Heart right ventricle (tissue), 16 donors: Measurements from ENCODE around the gene MAPRE3. TPM values are rescaled to one million over a fixed set of nuclear protein-coding genes. Genes with fewer than 3 reads are reported as not detected.

Source experiments
- ATAC-seq, 8 donors: fragments of 200-7000 bp; cut with Tn5 transposase; one replicate each; pipeline ENCODE4 v1.9.1; 2020; ENCODE audit warnings: mild to moderate bottlenecking in 8 of 8, moderate library complexity in 8 of 8, moderate number of reproducible peaks in 1 of 8
- DNase-seq, 2 donors: peaks; one replicate each; pipeline ENCODE4 v3.0.0-alpha.2; 2020
- H3K27ac ChIP-seq, 10 donors: fragments of 200-600 bp; sonication (generic) in 2 of 10; one replicate each; pipeline versions ENCODE4 v1.5.0 to v1.8.0; 2020 to 2022; ENCODE audit warnings: mild to moderate bottlenecking in 3 of 10
- H3K27me3 ChIP-seq, 7 donors: fragments of 200-600 bp; one replicate each; pipeline ENCODE4 v1.8.0; 2021 to 2022; ENCODE audit warnings: mild to moderate bottlenecking in 2 of 7
- H3K36me3 ChIP-seq, 9 donors: fragments of 200-600 bp; sonication (generic) in 1 of 9; one replicate each; pipeline versions ENCODE4 v1.5.0 to v1.8.0; 2020 to 2022; ENCODE audit warnings: mild to moderate bottlenecking in 2 of 9
- H3K4me1 ChIP-seq, 9 donors: fragments of 200-600 bp; sonication (generic) in 1 of 9; one replicate each; pipeline versions ENCODE4 v1.5.0 to v1.8.0; 2020 to 2022; ENCODE audit warnings: mild to moderate bottlenecking in 4 of 9
- H3K4me3 ChIP-seq, 10 donors: fragments of 200-600 bp; sonication (generic) in 2 of 10; one replicate each; pipeline versions ENCODE4 v1.5.0 to v1.8.0; 2020 to 2022; ENCODE audit warnings: mild to moderate bottlenecking in 7 of 10, moderate library complexity in 2 of 10
- H3K9me3 ChIP-seq, 11 donors: fragments of 200-600 bp in 10 of 11; sonication (generic) in 2 of 11; one replicate each; pipeline versions ENCODE4 v1.5.0 to v1.8.0; 2013 to 2022; ENCODE audit warnings: mild to moderate bottlenecking in 2 of 11, control low read depth in 1 of 11, moderate library complexity in 1 of 11
- CTCF ChIP-seq, 9 donors: fragments of 200-600 bp; sonication (generic) in 2 of 9; IDR thresholded peaks; one replicate each; pipeline versions ENCODE4 v1.5.0 to v1.8.0; 2021 to 2022; ENCODE audit warnings: antibody characterized with exemption in 9 of 9, mild to moderate bottlenecking in 5 of 9, moderate library complexity in 1 of 9
- WGBS, 2 donors: extraction: QIAGEN DNeasy Blood & Tissue Kit; methylation state at CpG; one replicate each; pipeline ENCODE4 v1.1.7; 2013; ENCODE audit warnings: inconsistent platforms in 1 of 2; 5-methylcytosine and 5-hydroxymethylcytosine counted together
- intact Hi-C, 10 donors: fragments of 100-400 bp; cut with DNase I; formaldehyde crosslinking; loops; one replicate each; pipeline versions ENCODE4 v1.11.1 to v1.14.2; 2022
- polyA plus RNA-seq, 2 donors: library from polyadenylated mRNA; stranded (reverse); fragments of 200-250 nt; gene quantifications; one replicate each; pipeline ENCODE4 v1.2.3, GENCODE V29; 2013
- total RNA-seq, 10 donors: library from RNA; stranded (reverse); fragmentation: NEBNext Ultra II Directional in 3 of 10; extraction: Animal tissue kit (Norgen Biotek cat#: 25700) in 3 of 10; gene quantifications; one replicate each; pipeline versions ENCODE4 v1.2.1 to v1.2.4, GENCODE V29; 2021 to 2023
- donor health status: Arrhythmogenic right ventricular cardiomyopathy.
- donor health status: ischemic (EF 13 %, LVEDD 7.1; RV severe dilation, severe dysfunction).
- donor health status: healthy with polysubstance abuse.
- donor health status: DM: no; HTN: yes; CAD: no.
- donor health status: DM: no; HTN: no; CAD: no.
- donor health status: ischemic (EF 25% LVEDD 6.9; RV normal size, moderate dysfunction).
- donor health status: ischemic (EF 25% LVEDD 5.7; RV mildly dilated, moderate dysfunction).
- donor health status: healthy.
- donor health status: DM: yes; HTN: yes; CAD: no.
- donor health status: Ischemic cardiomyopathy.
- donor health status: ischemic (EF 35%, LVEDD 5.7; RV mildly dilated, moderate dysfunction).
- donor health status: nonischemic (EF 11% LVEDD 7.7; RV severe dilation, severe dysfunction).
- donor health status: DM: yes; HTN: yes; CAD: no.
- donor health status: PGD.
- donor health status: ischemic (EF 29% LVEDD 5.4; RV normal size, mild dysfunction).
- donor health status: nonischemic (EF 23%, LVEDD 6.1; RV moderate dilation, normal function).

MAPRE3 gene
- total and polyA plus RNA-seq, 12 donors, result 23.0 to 68.8 (median 47.2) TPM

GRCh38 chr2:26994983-26995382, 24.5 kb downstream of the MAPRE3 start:
- WGBS, 2 donors, result 93 to 100% methylated on average over 1 of the region's 1 CpG
- intact Hi-C loops, result no loop called here

GRCh38 chr2:26997394-26997793, 27.0 kb downstream of the MAPRE3 start:
- 66 to 72% methylated on average over 10 of the region's 10 CpGs for WGBS, 2 donors
- H3K27ac ChIP-seq, result no peak overlapping the region
- no peak overlapping the region for H3K4me3 ChIP-seq
- ATAC-seq (no peak), DNase-seq (no peak)
- TF ChIP-seq CTCF (IDR thresholded peaks at IDR 0.05), result no peak
- no peaks in the 10 kb centered on the region for H3K9me3 ChIP-seq
- peaks cover 0 to 5% (median 0%) of the 10 kb centered on the region in 9 donors for H3K4me1 ChIP-seq
- no peaks in the 10 kb centered on the region for H3K27me3 ChIP-seq
- intact Hi-C loops, result no loop called here
- H3K36me3 ChIP-seq, result peaks cover 0 to 3% (median 0%) of the 10 kb centered on the region in 9 donors

More at GRCh38 chr2:26994983-26995382, 24.5 kb downstream of the MAPRE3 start:
- no peak for DNase-seq
- Histone ChIP-seq H3K4me1 (peaks cover 0 to 4% (median 0%) of the 10 kb centered on the region in 9 donors), H3K27me3 (no peaks in the 10 kb centered on the region), H3K27ac (no peak overlapping the region), H3K4me3 (no peak overlapping the region), H3K9me3 (no peaks in the 10 kb centered on the region), H3K36me3 (peaks cover 0 to 3% (median 0%) of the 10 kb centered on the region in 9 donors)
- no peak for ATAC-seq
- no peak for TF ChIP-seq CTCF (IDR thresholded peaks at IDR 0.05)

GRCh38 chr2:26998323-26998722, 27.9 kb downstream of the MAPRE3 start:
- intact Hi-C loops, result no loop called here

GRCh38 chr2:27000228-27000627, 29.8 kb downstream of the MAPRE3 start:
- no peak for ATAC-seq
- TF ChIP-seq CTCF (IDR thresholded peaks at IDR 0.05), result no peak
- Histone ChIP-seq H3K27ac (no peak overlapping the region), H3K9me3 (no peaks in the 10 kb centered on the region), H3K4me1 (peaks cover 0 to 8% (median 0%) of the 10 kb centered on the region in 9 donors), H3K27me3 (no peaks in the 10 kb centered on the region), H3K4me3 (no peak overlapping the region), H3K36me3 (no peaks in the 10 kb centered on the region)
- 49 to 71% methylated on average over 4 of the region's 4 CpGs for WGBS, 2 donors
- intact Hi-C loops, result no loop called here
- DNase-seq, result no peak

More at GRCh38 chr2:26998323-26998722, 27.9 kb downstream of the MAPRE3 start:
- Histone ChIP-seq H3K27ac (no peak overlapping the region), H3K27me3 (no peaks in the 10 kb centered on the region), H3K36me3 (peaks cover 0 to 3% (median 0%) of the 10 kb centered on the region in 9 donors), H3K9me3 (no peaks in the 10 kb centered on the region), H3K4me3 (no peak overlapping the region), H3K4me1 (peaks cover 0 to 5% (median 0%) of the 10 kb centered on the region in 9 donors)
- ATAC-seq, result no peak
- TF ChIP-seq CTCF (IDR thresholded peaks at IDR 0.05), result no peak
- no peak for DNase-seq
- 72 to 78% methylated on average over 1 of the region's 1 CpG for WGBS, 2 donors
